Measurements from ENCODE around the gene ANKS1A. TPM values are rescaled to one million over a fixed set of nuclear protein-coding genes. Genes with fewer than 3 reads are reported as not detected.
"Not testable (repeated sequence)": the region's sequence is repeated elsewhere in the genome, so short reads cannot be mapped to it uniquely, and the experiment has no call there.

The ANKS1A gene
- total RNA-seq, 1 experiment from 2014 or later: 21.7 TPM

GRCh38 chr6:34994693-34995092, 105.6 kb downstream of the ANKS1A start:
- no peak overlapping the region for H3K4me3 ChIP-seq (ENCODE audit: low read depth, low read length, poor library complexity, severe bottlenecking)
- BruUV-seq (replicated peaks): no TSS peak

GRCh38 chr6:34998417-34998816, 109.4 kb downstream of the ANKS1A start:
- CTCF ChIA-PET; BruUV-seq (replicated peaks); H3K36me3 ChIP-seq (ENCODE audit: insufficient read depth, low read length, poor library complexity, severe bottlenecking); intact Hi-C loops (cut with micrococcal nuclease; ENCODE audit: unreplicated experiment); H3K4me1 ChIP-seq (ENCODE audit: insufficient read depth, low read length, poor library complexity, severe bottlenecking); H3K9me3 ChIP-seq (ENCODE audit: low read depth, low read length, poor library complexity, severe bottlenecking); H3K27ac ChIP-seq (ENCODE audit: low read depth, low read length, poor library complexity, severe bottlenecking); H3K27me3 ChIP-seq (replicated peaks; ENCODE audit: insufficient read depth, low read depth, low read length, poor library complexity); POLR2A ChIA-PET (ENCODE audit: low non-redundant PET); H3K4me3 ChIP-seq (ENCODE audit: low read depth, low read length, poor library complexity, severe bottlenecking); DNase-seq (ENCODE audit: low spot score): not testable (repeated sequence)

More at GRCh38 chr6:34994693-34995092, 105.6 kb downstream of the ANKS1A start:
- DNase-seq (ENCODE audit: low spot score): no peak
- Histone ChIP-seq H3K9me3 (ENCODE audit: low read depth, low read length, poor library complexity, severe bottlenecking) (no peaks in the 10 kb centered on the region), H3K27me3 (replicated peaks; ENCODE audit: insufficient read depth, low read depth, low read length, poor library complexity) (no peaks in the 10 kb centered on the region), H3K36me3 (ENCODE audit: insufficient read depth, low read length, poor library complexity, severe bottlenecking) (no peaks in the 10 kb centered on the region), H3K4me1 (ENCODE audit: insufficient read depth, low read length, poor library complexity, severe bottlenecking) (no peaks in the 10 kb centered on the region), H3K27ac (ENCODE audit: low read depth, low read length, poor library complexity, severe bottlenecking) (no peak overlapping the region)
- CTCF ChIA-PET: no interaction called here
- POLR2A ChIA-PET (ENCODE audit: low non-redundant PET): no interaction called here
- intact Hi-C loops (cut with micrococcal nuclease; ENCODE audit: unreplicated experiment): no loop called here
- no peak for TF ChIP-seq CTCF (conservative IDR thresholded peaks at IDR 0.05; ENCODE audit: low read depth, low read length)

GRCh38 chr6:34999153-34999552, 110.1 kb downstream of the ANKS1A start:
- H3K27ac ChIP-seq (ENCODE audit: low read depth, low read length, poor library complexity, severe bottlenecking); H3K4me3 ChIP-seq (ENCODE audit: low read depth, low read length, poor library complexity, severe bottlenecking); DNase-seq (ENCODE audit: low spot score); CTCF ChIA-PET; POLR2A ChIA-PET (ENCODE audit: low non-redundant PET); H3K9me3 ChIP-seq (ENCODE audit: low read depth, low read length, poor library complexity, severe bottlenecking); H3K36me3 ChIP-seq (ENCODE audit: insufficient read depth, low read length, poor library complexity, severe bottlenecking); intact Hi-C loops (cut with micrococcal nuclease; ENCODE audit: unreplicated experiment); H3K4me1 ChIP-seq (ENCODE audit: insufficient read depth, low read length, poor library complexity, severe bottlenecking); BruUV-seq (replicated peaks); H3K27me3 ChIP-seq (replicated peaks; ENCODE audit: insufficient read depth, low read depth, low read length, poor library complexity): not testable (repeated sequence)

DNA sequence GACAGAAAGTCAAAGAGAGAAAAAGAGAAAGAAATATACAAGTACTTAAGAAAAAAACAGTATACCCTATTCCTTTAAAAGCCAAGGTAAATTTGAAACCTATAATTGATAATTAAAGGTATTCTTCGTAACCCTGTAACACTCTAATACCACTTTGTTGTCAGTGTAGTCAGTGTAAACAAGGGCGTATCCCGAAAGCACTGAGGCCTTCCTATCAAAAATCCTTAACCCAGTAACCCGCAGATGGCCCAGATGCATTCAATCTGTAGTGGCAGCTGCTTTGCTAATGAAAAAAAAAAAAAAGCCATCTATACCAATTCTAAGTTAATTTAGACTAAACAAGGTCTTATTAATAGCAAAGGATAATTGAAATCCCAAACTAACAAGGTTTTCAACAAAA, 110.9 kb downstream of the ANKS1A start:
- BruUV-seq (replicated peaks); H3K9me3 ChIP-seq (ENCODE audit: low read depth, low read length, poor library complexity, severe bottlenecking); H3K4me1 ChIP-seq (ENCODE audit: insufficient read depth, low read length, poor library complexity, severe bottlenecking); CTCF ChIA-PET; POLR2A ChIA-PET (ENCODE audit: low non-redundant PET); H3K27me3 ChIP-seq (replicated peaks; ENCODE audit: insufficient read depth, low read depth, low read length, poor library complexity); H3K36me3 ChIP-seq (ENCODE audit: insufficient read depth, low read length, poor library complexity, severe bottlenecking); H3K27ac ChIP-seq (ENCODE audit: low read depth, low read length, poor library complexity, severe bottlenecking); intact Hi-C loops (cut with micrococcal nuclease; ENCODE audit: unreplicated experiment); DNase-seq (ENCODE audit: low spot score); H3K4me3 ChIP-seq (ENCODE audit: low read depth, low read length, poor library complexity, severe bottlenecking): not testable (repeated sequence)

DNA sequence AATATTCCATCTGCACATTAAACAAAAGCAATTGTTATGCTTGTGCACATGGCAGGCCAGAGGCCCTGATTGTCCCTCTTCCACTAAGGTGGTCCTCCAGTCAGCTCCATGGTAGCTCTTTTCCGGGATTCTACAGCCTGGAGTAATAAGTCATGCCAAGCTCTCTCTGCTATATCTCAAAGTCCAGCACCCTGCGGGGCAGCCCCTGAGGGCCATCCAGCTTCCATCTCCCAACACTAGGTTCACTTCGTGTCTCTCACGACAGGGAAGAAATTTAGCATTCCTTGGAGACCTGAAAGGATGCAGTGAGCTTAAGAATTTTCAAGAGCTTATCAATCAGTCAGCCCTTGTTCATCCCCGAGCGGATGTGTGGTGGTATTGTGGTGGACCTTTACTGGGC, 112.3 kb downstream of the ANKS1A start:
- POLR2A ChIA-PET (ENCODE audit: low non-redundant PET); H3K9me3 ChIP-seq (ENCODE audit: low read depth, low read length, poor library complexity, severe bottlenecking); DNase-seq (ENCODE audit: low spot score); BruUV-seq (replicated peaks); H3K27me3 ChIP-seq (replicated peaks; ENCODE audit: insufficient read depth, low read depth, low read length, poor library complexity); H3K36me3 ChIP-seq (ENCODE audit: insufficient read depth, low read length, poor library complexity, severe bottlenecking); H3K27ac ChIP-seq (ENCODE audit: low read depth, low read length, poor library complexity, severe bottlenecking); CTCF ChIA-PET; H3K4me3 ChIP-seq (ENCODE audit: low read depth, low read length, poor library complexity, severe bottlenecking); intact Hi-C loops (cut with micrococcal nuclease; ENCODE audit: unreplicated experiment); H3K4me1 ChIP-seq (ENCODE audit: insufficient read depth, low read length, poor library complexity, severe bottlenecking): not testable (repeated sequence)

GRCh38 chr6:35003886-35004530, 115.0 kb downstream of the ANKS1A start:
- DNase-seq (ENCODE audit: low spot score); H3K4me1 ChIP-seq (ENCODE audit: insufficient read depth, low read length, poor library complexity, severe bottlenecking); H3K27ac ChIP-seq (ENCODE audit: low read depth, low read length, poor library complexity, severe bottlenecking); POLR2A ChIA-PET (ENCODE audit: low non-redundant PET); H3K9me3 ChIP-seq (ENCODE audit: low read depth, low read length, poor library complexity, severe bottlenecking); intact Hi-C loops (cut with micrococcal nuclease; ENCODE audit: unreplicated experiment); BruUV-seq (replicated peaks); CTCF ChIA-PET; H3K27me3 ChIP-seq (replicated peaks; ENCODE audit: insufficient read depth, low read depth, low read length, poor library complexity); H3K4me3 ChIP-seq (ENCODE audit: low read depth, low read length, poor library complexity, severe bottlenecking); H3K36me3 ChIP-seq (ENCODE audit: insufficient read depth, low read length, poor library complexity, severe bottlenecking): not testable (repeated sequence)
